A549 (cell line): ENCODE results near the gene CCR8. TPM values are rescaled to one million over a fixed set of nuclear protein-coding genes. Genes with fewer than 3 reads are reported as not detected.

ENCODE experiments used
- ATAC-seq, 2 experiments: fragments of 200-7000 bp in 1 of 2; fragments of >200 bp in 1 of 2; cut with Nextera tagmentation in 1 of 2; cut with Tn5 transposase in 1 of 2; 3 replicates each; pipeline versions ENCODE4 v1.8.0 to v1.9.1; 2018 to 2020; ENCODE audit warnings: mild to moderate bottlenecking in 1 of 2, moderate library complexity in 1 of 2
- CTCF ChIA-PET: fragments of 300-600 bp; sonication (Branson Sonifier 250); formaldehyde crosslinking; extraction: SDS; loops from one replicate; lab custom pipeline; 2021; ENCODE audit warnings: antibody characterized with exemption, inconsistent platforms; lab: Yijun Ruan, JAX
- POLR2A ChIA-PET: fragments of 350-600 bp; formaldehyde crosslinking; extraction: SDS; loops from one replicate; lab custom pipeline; 2021; ENCODE audit warnings: antibody characterized with exemption, inconsistent platforms; lab: Yijun Ruan, JAX
- DNase-seq, 2 experiments: peaks; one replicate each; pipeline versions ENCODE4 v3.0.0 to v3.0.0-alpha.2; 2011 to 2016; ENCODE audit warnings: low read depth in 1 of 2, low spot score in 1 of 2
- FAIRE-seq: peaks from 2 replicates; lab custom pipeline; 2011; peaks lifted over from hg19 to GRCh38; lab: Jason Lieb, UNC
- H3K27ac ChIP-seq, 2 experiments: fragments of >200 bp; sonication (Bioruptor Twin); formaldehyde crosslinking; 3 replicates each; pipeline ENCODE4 v1.5.1; 2016 to 2017
- H3K4me1 ChIP-seq: fragments of >200 bp; sonication (Bioruptor Twin); formaldehyde crosslinking; 3 replicates; pipeline ENCODE4 v1.6.1; 2016
- H3K4me2 ChIP-seq: fragments of >200 bp; sonication (Bioruptor Twin); formaldehyde crosslinking; 3 replicates; pipeline ENCODE4 v1.6.1; 2016
- H3K4me3 ChIP-seq: fragments of >200 bp; sonication (Bioruptor Twin); formaldehyde crosslinking; 3 replicates; pipeline ENCODE4 v1.5.1; 2016
- H3K9me3 ChIP-seq: fragments of >200 bp; sonication (Bioruptor Twin); formaldehyde crosslinking; 3 replicates; pipeline ENCODE4 v1.6.1; 2016
- FOSL2 ChIP-seq, 2 experiments: fragments of 450-650 bp in 1 of 2; fragments of >200 bp in 1 of 2; sonication (Bioruptor Twin) in 1 of 2; formaldehyde crosslinking; IDR thresholded peaks; 2 replicates each; pipeline versions ENCODE4 v1.5.0 to v1.6.1; 2016 to 2020; ENCODE audit warnings: mild to moderate bottlenecking in 1 of 2, moderate library complexity in 1 of 2
- GATA3 ChIP-seq: IDR thresholded peaks from 2 replicates; pipeline ENCODE4 v1.6.1; 2012; ENCODE audit warnings: borderline replicate concordance
- HEYL ChIP-seq: fragments of 250-450 bp; sonication (Bioruptor Pico); IDR thresholded peaks from 2 replicates; pipeline ENCODE4 v1.8.0; 2021; ENCODE audit warnings: mild to moderate bottlenecking, moderate library complexity
- KDM1A ChIP-seq: fragments of 200-600 bp; sonication (generic); IDR thresholded peaks from 2 replicates; pipeline ENCODE4 v1.6.1; 2016; ENCODE audit warnings: low read depth, mild to moderate bottlenecking
- POLR2AphosphoS2 ChIP-seq: conservative IDR thresholded peaks from 2 replicates; pipeline ENCODE4 v1.6.1; 2012; ENCODE audit warnings: low read length, improper control_type of control experiment, inconsistent platforms
- RCOR1 ChIP-seq: fragments of 150-350 bp; IDR thresholded peaks from 2 replicates; pipeline ENCODE4 v1.6.1; 2014; ENCODE audit warnings: antibody characterized with exemption, low read length, low read depth
- ZC3H11A ChIP-seq: fragments of 450-650 bp; IDR thresholded peaks from 2 replicates; pipeline ENCODE4 v1.6.1; 2014; ENCODE audit warnings: antibody characterized with exemption, mild to moderate bottlenecking
- ZFP36 ChIP-seq: fragments of 450-650 bp; IDR thresholded peaks from 2 replicates; pipeline ENCODE4 v1.6.1; 2014; ENCODE audit warnings: borderline replicate concordance; ENCODE audit not compliant: partially characterized antibody
- WGBS: methylation state at CpG from one replicate; pipeline ENCODE4 v1.1.6; 2017; ENCODE audit errors: missing lambda C conversion rate; 5-methylcytosine and 5-hydroxymethylcytosine counted together
- polyA plus RNA-seq, 4 experiments: library from polyadenylated mRNA; depleted of rRNA in 3 of 4; stranded (reverse); fragments of >200 nt; fragmentation: RNase III in 1 of 4; extraction: RNeasy Plus Mini Kit Qiagen cat#74134 plus additional on column Dnase treatment in 1 of 4; gene quantifications; 2 replicates in 3 of 4; 3 replicates in 1 of 4; pipeline ENCODE4 v1.2.3, GENCODE V29; 2011 to 2017
- TF ChIP-seq, protein P1 (sequence below): fragments of >200 bp; sonication (Bioruptor Twin); formaldehyde crosslinking; IDR thresholded peaks from 3 replicates; pipeline ENCODE4 v1.5.1; 2016
- TF ChIP-seq, protein P2 (sequence below): IDR thresholded peaks from 2 replicates; pipeline ENCODE4 v1.6.1; 2012
- TF ChIP-seq, protein P3 (sequence below): fragments of >200 bp; sonication (Bioruptor Twin); formaldehyde crosslinking; IDR thresholded peaks from 2 replicates; pipeline ENCODE4 v1.6.1; 2016

CCR8 gene
- polyA plus RNA-seq, 2 of the 4 experiments (the other 2 are of a cell fraction): not detected

DNA sequence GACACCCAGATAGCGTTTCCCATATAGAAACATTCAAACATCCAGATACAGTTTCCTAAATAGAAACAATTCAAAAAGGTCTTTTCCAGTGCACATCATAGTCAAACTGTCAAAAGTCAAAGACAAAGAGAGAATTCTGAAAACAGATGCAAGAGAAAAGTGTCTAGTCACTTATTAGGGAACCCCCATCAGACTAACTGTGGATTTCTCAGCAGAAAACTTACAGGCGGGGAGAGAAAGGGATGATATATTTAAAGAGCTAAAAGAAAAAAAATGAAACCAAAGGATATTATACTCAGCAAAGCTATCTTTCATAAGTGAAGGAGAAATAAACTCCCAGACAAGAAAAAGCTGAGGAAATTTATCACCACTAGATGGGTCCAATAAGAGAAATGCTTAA is 27.3 kb upstream of the CCR8 start:
- ChIA-PET POLR2A (no interaction called here), CTCF (interaction anchor here (1.2 to 1.8 kb wide), 3 partner anchors 9 to 176 kb away, joined by 6 to 7 read pairs (median 6); no protein-coding TSS in a partner anchor)
- Histone ChIP-seq H3K9me3 (peaks cover 42% of the 10 kb centered on the region), H3K4me2 (no peak overlapping the region), H3K4me1 (no peaks in the 10 kb centered on the region), H3K4me3 (no peak overlapping the region)
- no peak for DNase-seq
- TF ChIP-seq, protein P1, sequence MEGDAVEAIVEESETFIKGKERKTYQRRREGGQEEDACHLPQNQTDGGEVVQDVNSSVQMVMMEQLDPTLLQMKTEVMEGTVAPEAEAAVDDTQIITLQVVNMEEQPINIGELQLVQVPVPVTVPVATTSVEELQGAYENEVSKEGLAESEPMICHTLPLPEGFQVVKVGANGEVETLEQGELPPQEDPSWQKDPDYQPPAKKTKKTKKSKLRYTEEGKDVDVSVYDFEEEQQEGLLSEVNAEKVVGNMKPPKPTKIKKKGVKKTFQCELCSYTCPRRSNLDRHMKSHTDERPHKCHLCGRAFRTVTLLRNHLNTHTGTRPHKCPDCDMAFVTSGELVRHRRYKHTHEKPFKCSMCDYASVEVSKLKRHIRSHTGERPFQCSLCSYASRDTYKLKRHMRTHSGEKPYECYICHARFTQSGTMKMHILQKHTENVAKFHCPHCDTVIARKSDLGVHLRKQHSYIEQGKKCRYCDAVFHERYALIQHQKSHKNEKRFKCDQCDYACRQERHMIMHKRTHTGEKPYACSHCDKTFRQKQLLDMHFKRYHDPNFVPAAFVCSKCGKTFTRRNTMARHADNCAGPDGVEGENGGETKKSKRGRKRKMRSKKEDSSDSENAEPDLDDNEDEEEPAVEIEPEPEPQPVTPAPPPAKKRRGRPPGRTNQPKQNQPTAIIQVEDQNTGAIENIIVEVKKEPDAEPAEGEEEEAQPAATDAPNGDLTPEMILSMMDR: no peak
- TF ChIP-seq RCOR1: no peak
- TF ChIP-seq, protein P2, sequence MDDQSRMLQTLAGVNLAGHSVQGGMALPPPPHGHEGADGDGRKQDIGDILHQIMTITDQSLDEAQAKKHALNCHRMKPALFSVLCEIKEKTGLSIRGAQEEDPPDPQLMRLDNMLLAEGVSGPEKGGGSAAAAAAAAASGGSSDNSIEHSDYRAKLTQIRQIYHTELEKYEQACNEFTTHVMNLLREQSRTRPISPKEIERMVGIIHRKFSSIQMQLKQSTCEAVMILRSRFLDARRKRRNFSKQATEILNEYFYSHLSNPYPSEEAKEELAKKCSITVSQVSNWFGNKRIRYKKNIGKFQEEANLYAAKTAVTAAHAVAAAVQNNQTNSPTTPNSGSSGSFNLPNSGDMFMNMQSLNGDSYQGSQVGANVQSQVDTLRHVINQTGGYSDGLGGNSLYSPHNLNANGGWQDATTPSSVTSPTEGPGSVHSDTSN: no peak
- TF ChIP-seq, all 56 proteins: peak for 0
- WGBS: 31% methylated on average over 2 of the region's 2 CpGs
- ATAC-seq (no peak), FAIRE-seq (no peak)
- no peak overlapping the region for H3K27ac ChIP-seq

DNA sequence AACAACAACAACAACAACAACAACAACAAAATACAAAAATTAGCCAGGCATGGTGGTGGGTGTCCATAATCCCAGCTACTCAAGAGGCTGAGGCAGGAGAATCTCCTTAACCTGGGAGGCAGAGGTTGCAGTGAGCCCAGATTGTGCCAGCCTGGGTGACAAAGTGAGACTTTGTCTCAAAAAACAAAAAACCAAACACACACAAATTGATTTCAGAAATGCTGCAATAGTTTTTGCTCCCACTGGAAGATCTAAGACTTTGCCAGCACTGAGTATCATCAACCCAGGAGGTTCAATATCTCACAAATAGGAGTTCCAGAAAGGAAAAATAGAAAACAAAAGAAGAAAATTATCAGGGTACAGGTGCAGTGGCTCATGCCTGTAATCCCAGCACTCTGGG is 16.2 kb upstream of the CCR8 start:
- Histone ChIP-seq H3K4me1 (0 out of 3 replicates have a peak, but pooled peaks cover 3% of the 10 kb centered on the region), H3K27ac (no peak overlapping the region), H3K9me3 (peaks cover 12% of the 10 kb centered on the region; the same call in 2 of the 3 replicates), H3K4me2 (no peak overlapping the region), H3K4me3 (no peak overlapping the region)
- ChIA-PET POLR2A (no interaction called here), CTCF (no interaction called here)
- FAIRE-seq: no peak
- ATAC-seq: no peak
- no peak for DNase-seq
- TF ChIP-seq HEYL: no peak
- no peak for TF ChIP-seq ZC3H11A
- TF ChIP-seq, all 56 proteins: peak for 0

DNA sequence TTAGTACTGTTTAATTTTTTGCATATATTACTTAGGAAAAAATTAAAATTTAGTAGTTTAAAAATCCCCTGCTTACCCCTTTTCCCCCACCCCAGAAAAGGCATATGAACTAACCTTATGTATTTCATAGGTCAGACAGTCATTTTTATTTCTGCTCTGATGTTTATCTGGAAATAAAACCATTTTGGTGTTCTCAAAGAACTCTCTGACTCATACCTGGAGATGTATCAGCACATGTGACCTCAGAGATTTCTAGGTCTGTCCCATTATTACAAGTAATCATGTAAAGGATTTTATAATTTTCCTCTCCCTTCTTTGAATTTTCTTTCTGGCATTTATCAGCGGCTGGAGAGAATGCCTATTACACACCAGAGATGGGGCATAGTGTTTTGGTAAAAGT is 14.1 kb upstream of the CCR8 start:
- Histone ChIP-seq H3K4me1 (0 out of 3 replicates have a peak, but pooled peaks cover 3% of the 10 kb centered on the region), H3K4me3 (no peak overlapping the region), H3K4me2 (no peak overlapping the region), H3K27ac (no peak overlapping the region), H3K9me3 (peaks cover 12% of the 10 kb centered on the region; the same call in 2 of the 3 replicates)
- ChIA-PET POLR2A (no interaction called here), CTCF (no interaction called here)
- DNase-seq (no peak), FAIRE-seq (no peak), ATAC-seq (no peak)
- WGBS: 36% methylated on average over 1 of the region's 1 CpG
- TF ChIP-seq, protein P1: no peak
- TF ChIP-seq POLR2AphosphoS2 (no peak), ZFP36 (no peak)

DNA sequence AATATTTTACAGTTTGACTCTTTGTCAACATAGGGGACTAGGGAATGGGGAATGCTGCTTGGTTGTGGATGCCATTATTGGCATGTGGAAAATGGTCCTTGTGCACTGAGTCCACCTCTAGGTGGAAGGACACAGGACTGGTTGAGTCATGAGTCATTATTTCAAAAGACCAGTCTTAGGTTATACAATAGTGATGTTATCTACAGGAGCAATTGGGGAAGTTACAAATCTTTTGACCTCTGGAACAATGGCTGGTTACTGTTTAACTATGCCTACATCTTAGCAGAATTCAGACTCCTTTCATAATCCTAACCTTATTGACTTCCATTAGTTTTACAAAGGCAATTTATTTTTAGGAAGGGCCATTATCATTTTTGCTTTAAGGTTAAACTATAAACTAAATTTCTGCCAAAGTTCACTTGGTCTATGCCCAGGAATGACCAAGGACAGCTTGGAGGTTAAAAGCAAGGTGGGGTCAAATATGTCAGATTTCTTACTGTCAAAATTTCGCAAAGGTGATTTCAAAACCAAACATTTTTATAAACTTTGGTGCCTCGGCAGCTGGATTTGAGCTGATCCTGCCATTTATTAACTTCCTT is 11.8 kb upstream of the CCR8 start:
- 0 out of 3 replicates have a peak, but pooled peaks cover 3% of the 10 kb centered on the region for H3K4me1 ChIP-seq
- no peak for TF ChIP-seq FOSL2 (IDR thresholded peaks at IDR 0.05)
- peak; percentile 72 for TF ChIP-seq FOSL2 (CRISPR knock-in tag; IDR thresholded peaks at IDR 0.05)
- no peak for TF ChIP-seq KDM1A
- TF ChIP-seq GATA3: peak; percentile 56; the same call in 1 of the 2 replicates
- TF ChIP-seq, protein P3, sequence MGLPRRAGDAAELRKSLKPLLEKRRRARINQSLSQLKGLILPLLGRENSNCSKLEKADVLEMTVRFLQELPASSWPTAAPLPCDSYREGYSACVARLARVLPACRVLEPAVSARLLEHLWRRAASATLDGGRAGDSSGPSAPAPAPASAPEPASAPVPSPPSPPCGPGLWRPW: peak; percentile 55
- peak; percentile 23 for FAIRE-seq
- WGBS: 11% methylated on average over 2 of the region's 2 CpGs
- POLR2A ChIA-PET: no interaction called here
- CTCF ChIA-PET: interaction anchor here (0.7 to 2.0 kb wide), 5 partner anchors 26 to 419 kb away, joined by 3 to 7 read pairs (median 3); no protein-coding TSS in a partner anchor
- H3K9me3 ChIP-seq: peaks cover 12% of the 10 kb centered on the region; the same call in 2 of the 3 replicates
- H3K4me3 ChIP-seq: no peak overlapping the region
- peak in 1 of 2 experiments; percentile 65 for DNase-seq
- peak; percentile 83 to 84 for ATAC-seq
- H3K4me2 ChIP-seq: peak overlapping the region; percentile 38; the same call in 2 of the 3 replicates
- peak overlapping the region in 1 of 2 experiments; percentile 40; a peak in 2 of 6 replicates for H3K27ac ChIP-seq
